H4 (cell line): ENCODE data around the gene ZNF432. TPM values are rescaled to one million over a fixed set of nuclear protein-coding genes. Genes with fewer than 3 reads are reported as not detected.
"Not testable (repeated sequence)": the region's sequence is repeated elsewhere in the genome, so short reads cannot be mapped to it uniquely, and the experiment has no call there.

Source experiments
- DNase-seq: peaks from one replicate; pipeline ENCODE4 v3.0.0-alpha.2; 2015; ENCODE audit warnings: low spot score
- total RNA-seq: library from RNA; depleted of rRNA; stranded (reverse); fragments of >200 nt; shearing (Covaris generic); gene quantifications from 2 replicates; pipeline ENCODE4 v1.2.3, GENCODE V29; 2014; rRNA removed

Gene ZNF432
- 6.2 and 7.6 TPM in 2 replicates for total RNA-seq

DNA sequence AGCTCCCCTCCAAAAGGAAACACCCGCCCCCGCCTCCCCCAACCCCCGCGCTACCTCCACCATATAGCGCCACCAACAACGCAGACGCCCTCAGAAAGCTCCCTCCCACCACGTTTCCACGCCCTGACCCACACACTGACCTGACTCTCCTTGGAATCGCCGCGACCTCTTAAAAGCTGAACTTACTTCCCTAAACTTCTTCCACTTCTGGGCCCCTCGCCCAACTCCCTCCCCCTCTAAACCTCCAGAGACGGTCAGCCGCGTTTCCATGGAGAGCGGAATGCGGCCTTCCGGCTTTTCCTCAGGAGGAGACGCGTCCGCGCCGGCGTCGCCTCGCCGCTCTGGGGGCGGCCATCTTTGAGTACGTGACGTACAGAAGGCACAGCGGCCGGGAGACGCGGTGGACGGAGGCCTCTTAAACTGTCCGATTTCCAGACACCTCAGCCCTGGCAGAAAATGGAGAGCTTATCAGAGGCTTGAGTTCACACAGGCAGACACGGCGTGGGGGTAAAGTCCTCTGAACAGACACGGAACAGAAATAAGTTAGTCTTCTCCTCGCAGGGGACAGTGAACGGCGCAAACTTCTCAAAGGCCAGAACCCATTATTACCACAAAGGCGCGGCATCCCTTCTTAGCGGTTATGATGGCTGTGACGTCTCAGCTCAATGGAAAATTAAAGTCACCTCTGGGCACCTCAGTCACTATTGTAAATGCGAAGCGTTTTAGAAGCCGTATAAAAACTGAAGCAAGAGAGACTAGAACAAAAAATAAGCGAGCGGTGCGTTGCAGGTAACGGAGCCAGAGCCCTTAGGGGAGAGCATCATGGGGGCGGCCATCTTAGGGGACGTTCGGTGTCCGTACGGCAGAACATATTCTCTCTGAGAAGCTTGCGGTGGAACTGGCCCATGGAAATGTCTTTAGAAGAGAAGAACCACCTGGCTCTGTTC is at the start of gene ZNF432:
Gene ZNF432 (minus strand): TSS at position 284 of the 947 bp plus-strand sequence. CDS start 1,970 bp downstream, outside the sequence.
- DNase-seq, result peak; percentile 98

DNA sequence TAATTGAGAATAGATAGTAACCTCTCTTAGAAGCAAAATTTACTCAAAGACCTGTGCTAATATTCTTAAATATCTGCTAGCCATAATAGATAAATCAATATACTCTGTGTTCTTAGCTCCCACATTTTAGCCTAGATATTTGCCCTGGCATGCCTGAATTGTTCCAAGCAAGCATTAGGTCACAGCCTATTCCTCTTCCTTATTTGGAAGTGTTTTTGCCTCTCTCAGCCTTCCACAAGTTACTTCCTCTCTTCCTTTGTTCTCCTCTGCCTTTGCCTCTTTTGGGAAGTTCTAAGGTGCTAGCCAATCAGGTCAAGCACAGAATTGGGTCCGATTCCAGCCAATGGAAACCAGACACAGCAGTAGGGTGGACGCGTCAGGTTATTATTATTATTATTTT is 47.8 kb upstream of the ZNF432 start:
- not testable (repeated sequence) for DNase-seq

DNA sequence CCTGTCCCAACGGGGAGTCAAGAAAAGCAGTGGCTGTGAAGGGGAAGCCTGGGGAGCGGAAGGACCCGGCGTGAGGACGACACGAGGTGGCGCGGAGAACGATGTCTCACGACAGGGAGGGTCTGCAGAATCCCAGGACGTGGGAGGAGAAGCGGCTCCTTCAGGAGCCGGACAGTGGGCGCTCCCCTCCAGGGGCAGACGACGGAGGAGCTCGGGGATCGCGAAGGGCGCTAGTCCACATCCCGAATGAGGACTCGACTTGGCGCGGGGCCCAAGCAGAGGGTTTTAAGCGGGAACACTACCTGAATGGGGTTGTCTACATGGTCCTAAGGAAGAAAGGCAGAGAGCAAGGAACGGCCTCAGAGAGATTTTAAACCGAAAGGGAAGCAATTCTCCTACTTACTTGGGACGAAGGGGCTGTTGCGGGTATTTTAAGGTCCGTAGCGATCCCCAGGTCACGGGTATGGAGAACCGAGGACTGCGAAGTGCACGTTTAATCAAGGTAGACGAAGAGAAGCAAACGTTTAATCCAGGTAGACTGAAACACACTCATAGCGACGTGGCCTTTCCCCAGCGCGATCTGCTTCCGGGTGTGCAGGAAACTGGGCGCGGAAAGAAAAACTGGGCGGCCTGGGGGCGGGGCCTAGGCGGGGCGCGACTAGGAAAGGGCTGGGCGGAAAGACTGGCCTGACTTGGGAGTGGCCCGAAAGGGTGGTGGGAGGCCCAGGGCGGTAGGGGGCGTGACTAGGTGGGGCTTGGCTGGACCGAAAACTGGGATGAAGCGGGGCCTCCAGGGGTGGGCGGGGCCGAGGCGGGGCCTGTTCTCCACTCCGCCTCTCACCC is 46.8 kb upstream of the ZNF432 start, which contains the start of gene ZNF841:
Gene ZNF841 (minus strand): TSS at position 594 of the 843 bp plus-strand sequence. CDS start 10,964 bp downstream, outside the sequence.
- DNase-seq, result peak; percentile 95

DNA sequence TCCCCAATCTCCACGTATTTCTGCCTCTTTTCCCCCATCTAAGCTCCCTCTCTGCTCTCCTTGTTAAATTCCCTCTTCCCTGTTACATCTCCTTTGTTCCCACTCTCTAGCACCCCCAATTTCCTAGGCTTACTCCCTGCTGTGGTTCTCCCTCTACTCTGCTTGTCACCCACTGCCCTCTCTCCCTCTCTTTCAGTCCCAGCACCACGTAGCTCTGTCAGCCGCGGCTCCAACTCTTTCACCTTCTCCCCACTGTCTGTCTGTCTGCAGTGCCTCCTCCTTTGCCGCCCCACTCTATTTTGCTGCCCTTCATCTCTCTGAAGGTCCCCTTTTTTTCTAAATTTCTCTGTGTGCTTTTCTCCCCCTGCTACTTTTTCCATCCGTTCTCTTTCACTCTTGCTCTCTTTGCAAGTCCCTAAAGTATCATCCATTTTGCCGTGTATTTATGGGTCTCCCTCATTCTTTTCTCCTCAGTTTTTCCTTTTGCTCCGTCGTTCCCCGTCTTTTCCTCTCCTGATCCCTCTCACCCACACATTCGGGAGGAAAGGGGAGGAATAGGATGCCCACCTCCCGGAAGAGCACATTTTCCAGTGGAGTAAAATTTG is 46.0 kb upstream of the ZNF432 start:
- no peak for DNase-seq

DNA sequence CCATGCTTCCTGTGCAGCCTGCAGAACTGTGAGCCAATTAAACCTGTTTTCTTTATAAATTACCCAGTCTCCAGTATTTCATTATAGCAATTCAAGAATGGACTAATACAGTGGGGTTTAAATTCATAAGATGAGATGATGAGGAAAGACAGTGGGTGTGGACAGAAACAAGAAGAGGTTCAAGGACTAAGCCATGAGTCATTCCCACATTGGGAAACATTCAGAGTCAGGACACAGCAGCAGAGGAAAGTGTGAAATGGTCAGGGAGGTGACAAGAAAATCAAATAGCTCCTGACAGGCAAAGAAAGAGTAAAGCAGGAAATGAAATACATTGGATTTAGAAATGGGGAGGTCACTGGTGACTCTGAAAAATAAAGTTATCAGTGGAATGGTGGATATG is 37.8 kb upstream of the ZNF432 start:
- DNase-seq, result no peak

DNA sequence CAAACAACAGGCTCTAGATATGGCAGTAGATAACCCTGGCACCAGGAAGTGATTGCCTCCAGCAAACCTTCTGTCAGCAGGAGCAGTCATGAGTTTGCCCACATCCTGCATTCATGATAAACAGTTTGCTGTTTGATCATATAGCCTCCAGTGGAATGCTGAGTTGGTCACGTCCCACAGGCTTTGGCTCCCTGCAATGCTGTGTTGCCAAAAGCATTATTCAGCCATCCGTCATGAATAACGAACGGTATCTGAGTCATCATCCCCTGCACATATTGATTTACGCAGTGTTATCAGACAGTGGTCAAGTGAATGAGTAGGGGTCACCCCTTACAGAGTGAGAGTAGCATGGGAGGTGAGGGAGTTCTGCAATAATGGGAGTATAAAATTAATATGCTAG is 21.9 kb upstream of the ZNF432 start:
- no peak for DNase-seq

DNA sequence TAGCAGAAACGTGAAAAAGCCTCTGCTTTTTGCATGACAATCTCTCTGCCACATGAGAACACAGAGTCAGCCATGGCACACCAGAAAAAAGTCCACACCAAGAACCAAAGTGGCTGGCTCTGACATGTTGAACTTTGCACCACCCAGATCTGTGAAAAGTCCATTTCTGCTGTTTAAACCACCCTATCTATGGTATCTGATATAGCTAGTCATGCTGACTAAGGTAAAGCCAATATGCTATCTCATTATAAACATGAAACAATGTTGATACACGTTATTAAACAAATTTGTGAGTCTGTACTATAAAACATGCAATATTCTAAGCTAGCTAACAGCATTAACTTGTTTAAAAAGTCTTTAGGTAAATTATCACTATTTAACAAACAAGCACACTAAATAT is 21.0 kb upstream of the ZNF432 start:
- DNase-seq, result no peak

DNA sequence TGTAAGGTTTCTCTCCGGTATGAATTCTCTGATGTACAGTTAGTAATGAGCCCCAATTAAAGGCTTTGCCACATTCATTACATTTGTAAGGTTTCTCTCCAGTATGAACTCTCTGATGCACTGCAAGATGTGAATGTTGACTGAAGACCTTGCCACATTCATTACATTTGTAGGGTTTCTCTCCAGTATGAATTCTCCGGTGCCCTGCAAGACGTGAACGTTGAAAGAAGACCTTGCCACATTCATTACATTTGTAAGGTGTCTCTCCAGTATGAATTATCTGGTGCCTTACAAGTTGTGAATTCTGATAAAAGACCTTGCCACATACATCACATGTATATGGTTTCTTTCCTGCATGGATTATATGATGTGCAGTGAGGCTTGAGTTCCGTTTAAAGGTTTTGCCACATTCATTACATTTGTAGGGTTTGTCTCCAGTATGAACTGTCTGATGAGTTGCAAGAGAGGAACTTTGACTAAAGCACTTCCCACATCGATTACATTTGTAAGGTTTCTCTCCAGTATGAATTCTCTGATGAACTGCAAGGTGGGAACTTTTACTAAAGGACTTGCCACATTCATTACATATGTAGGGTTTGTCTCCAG is 17.7 kb upstream of the ZNF432 start:
- no peak for DNase-seq

DNA sequence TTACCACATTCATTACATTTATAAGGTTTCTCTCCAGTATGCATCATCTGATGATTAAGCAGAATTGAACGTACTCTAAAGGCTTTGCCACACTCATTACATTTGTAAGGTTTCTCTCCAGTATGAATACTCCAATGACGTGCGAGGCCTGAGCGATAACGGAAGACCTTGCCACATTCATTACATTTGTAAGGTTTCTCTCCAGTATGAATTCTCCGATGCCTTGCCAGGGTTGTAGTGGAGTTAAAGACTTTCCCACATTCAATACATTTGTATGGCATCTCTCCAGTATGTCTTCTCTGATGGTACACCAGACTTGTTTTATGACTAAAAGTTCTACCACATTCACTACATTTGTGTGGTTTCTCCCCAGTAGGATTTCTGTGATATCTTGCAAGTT is 16.8 kb upstream of the ZNF432 start:
- DNase-seq, result no peak

DNA sequence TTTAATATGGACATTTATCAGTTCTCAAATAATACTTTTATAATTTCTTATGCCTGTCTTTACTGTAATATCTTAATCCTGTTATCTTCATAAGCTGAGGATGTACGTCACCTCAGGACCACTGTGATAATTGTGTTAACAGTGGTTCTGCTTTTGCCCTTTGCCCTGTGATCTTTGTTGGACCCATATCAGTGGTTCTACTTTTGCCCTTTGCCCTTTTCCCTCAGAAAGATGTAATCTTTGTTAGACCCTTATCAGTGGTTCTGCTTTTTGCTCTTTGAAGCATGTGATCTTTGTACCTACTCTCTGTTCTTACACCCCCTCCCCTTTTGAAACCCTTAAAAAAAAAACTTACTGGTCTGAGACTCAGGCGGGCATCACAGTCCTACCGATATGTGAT is 7.8 kb upstream of the ZNF432 start:
- not testable (repeated sequence) for DNase-seq

DNA sequence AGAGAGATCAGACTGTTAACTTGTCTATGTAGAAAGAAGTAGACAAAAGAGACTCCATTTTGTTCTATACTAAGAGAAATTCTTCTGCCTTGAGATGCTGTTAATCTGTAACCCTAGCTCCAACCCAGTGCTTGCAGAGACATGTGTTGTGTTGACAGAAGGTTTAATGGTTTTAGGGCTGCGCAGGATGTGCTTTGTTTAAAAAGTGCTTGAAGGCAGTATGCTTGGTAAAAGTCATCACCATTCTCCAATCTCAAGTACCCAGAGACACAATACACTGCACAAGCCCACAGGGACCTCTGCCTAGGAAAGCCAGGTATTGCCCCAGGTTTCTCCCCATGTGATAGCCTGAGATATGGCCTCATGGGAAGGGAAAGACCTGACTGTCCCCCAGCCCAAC is 3.1 kb upstream of the ZNF432 start:
- not testable (repeated sequence) for DNase-seq

DNA sequence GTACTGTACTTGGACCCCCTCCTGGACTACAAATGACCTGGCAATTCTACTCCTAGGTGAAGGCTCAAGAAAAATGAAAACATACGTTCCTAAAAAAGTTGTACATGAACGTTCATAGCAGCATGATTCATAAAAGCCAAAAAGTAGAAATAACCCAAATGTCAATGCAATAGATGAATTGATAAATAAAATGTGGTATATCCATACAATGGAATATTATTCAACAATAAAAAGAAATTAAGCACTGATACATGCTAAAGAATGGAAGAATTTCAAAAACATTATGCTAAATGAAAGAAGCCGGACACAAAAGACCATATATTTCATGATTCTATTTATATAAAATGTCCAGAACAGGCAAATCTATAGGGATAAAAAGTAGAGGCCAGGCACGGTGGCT is 9.5 kb downstream of the ZNF432 start:
- DNase-seq, result no peak

DNA sequence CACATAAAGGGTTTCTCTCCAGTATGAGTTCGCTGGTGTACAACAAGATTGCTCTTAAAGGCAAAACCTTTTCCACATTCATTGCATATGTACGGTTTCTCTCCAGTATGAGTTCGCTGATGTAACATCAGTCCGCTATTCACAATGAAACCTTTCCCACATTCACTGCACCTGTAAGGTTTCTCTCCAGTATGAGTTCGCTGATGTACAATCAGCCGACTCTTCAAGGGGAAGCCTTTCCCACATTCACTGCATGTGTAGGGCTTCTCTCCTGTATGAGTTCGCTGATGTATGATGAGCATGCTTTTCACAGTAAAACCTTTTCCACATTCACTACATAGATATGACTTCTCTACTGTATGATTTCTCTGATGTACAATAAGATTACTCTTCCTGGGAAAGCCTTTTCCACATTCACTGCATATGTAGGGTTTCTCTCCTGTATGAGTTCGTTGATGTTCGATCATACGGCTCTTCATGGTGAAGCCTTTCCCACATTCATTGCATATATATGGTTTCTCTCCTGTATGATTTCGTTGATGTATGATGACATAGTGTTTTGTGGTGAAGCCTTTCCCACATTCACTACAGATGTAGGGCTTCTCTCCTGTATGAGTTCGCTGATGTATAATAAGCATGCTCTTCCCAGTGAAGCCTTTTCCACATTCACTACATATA is 14.4 kb downstream of the ZNF432 start:
- DNase-seq, result peak; percentile 40

DNA sequence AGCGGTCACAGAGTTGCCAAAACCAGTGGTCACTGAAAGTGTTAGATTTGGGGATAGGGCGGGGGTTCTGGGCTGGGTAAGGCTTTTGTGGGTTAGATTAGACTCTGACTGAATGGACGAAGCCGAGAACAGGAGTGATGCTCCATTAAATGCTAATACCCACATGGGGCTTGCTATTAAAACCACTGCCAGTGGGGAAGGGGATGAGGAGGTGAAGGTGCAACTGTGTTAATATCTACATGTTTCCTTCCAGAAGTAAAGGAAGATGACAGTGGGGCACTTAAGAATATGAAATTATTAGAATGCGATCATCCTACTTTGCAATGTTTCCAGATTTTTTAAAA is 19.9 kb downstream of the ZNF432 start:
- DNase-seq, result no peak

DNA sequence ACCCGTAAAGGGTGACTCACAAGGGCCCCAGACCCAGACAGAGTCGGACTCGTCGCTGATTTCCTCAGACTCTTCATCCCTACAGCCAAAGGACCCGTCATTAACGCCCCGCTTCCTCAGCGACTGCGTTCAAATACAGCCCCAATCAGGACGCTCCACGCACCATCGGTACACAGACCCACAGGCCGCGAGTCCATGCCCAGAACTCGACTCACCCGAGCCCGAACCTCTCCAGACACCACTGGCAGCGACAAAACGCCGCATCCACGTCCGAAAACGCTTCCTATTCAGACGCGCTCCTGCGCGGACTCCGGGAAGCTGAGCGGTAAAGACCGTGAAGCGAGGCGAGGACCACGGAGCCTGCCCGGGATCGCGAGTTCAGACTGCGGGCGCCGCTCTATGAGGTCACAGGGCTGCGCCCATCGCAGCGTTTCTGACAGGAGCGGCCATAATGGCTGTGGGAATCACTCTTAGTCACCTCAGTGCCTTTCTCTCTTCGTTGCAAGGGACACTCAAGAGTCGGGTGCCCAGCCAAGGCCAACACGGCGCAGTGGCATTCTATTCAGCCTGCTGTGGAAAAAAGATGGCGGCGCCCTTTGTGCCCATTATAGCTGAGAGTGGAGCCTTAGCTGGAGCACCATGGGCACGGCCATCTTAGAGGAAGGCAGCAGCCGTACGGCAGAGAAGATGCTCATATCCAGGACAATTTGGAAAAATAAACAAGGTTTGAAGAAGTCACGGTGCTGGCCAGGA is 20.4 kb downstream of the ZNF432 start, which contains the start of gene ZNF614:
Gene ZNF614 (minus strand): TSS at position 353 of the 753 bp plus-strand sequence. CDS start 2,634 bp downstream, outside the sequence.
- DNase-seq, result peak; percentile 94

DNA sequence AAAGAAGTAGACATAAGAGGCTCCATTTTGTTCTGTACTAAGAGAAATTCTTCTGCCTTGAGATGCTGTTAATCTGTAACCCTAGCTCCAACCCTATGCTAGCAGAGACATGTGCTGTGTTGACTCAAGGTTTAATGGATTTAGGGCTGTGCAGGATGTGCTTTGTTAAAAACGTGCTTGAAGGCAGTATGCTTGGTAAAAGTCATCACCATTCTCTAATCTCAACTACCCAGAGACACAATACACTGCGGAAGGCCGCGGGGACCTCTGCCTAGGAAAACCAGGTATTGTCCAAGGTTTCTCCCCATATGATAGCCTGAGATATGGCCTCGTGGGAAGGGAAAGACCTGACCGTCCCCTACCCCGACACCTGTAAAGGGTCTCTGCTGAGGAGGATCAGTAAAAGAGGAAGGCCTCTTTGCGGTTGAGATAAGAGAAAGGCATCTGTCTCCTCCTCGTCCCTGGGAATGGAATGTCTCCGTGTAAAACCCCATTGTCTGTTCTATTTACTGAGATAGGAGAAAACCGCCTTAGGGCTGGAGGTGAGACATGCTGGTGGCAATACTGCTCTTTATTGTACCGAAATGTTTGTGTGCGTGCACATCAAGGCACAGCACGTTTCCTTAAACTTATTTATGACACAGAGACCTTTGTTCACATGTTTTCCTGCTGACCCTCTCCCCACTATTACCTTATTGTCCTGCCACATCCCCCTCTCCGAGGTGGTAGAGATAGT is 22.2 kb downstream of the ZNF432 start:
- DNase-seq, result not testable (repeated sequence)

DNA sequence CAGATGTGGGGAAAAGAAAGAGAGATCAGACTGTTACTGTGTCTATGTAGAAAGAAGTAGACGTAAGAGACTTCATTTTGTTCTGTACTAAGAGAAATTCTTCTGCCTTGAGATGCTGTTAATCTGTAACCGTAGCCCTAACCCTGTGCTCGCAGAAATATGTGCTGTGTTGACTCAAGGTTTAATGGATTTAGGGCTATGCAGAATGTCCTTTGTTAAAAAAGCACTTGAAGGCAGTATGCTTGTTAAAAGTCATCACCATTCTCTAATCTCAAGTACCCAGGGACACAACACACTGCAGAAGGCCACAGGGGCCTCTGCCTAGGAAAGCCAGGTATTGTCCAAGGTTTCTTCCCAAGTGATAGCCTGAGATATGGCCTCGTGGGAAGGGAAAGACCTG is 24.2 kb downstream of the ZNF432 start:
- DNase-seq, result not testable (repeated sequence)

DNA sequence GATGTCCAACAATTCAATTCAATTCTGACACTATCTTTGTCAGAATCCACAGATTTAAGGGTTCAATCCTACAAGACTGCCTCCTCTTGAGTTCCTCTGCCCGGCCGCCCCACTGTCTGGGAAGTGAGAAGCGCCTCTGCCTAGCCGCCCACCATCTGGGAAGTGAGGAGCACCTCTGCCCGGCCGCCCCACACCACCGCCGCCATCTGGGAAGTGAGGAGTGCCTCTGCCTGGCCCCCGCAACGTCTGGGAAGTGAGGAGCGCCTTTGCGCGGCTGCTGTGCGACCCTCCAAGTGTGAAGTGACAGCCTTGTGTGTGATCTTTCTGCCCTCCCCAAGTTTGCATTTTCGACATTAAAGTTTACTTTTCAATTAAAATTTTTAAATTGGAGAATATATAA is 26.4 kb downstream of the ZNF432 start:
- DNase-seq, result no peak

DNA sequence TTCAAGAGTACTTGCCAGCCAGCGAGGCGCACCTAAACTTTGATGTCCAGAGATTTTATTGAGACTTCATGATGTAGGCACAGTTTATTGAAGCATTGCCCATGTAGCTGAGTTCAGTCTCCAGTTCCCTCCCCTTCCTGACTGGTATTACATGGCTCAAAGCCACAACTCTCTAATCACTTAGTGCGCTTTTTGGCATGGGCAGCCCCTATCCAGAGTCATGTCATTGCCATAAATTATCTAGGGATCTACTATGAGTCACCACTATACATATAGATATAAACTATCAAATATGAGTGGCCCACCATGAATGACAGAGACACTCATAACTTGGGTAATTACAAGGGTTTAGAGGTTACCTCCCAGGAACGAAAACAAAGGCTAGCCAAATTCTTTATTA is 28.1 kb downstream of the ZNF432 start:
- DNase-seq, result no peak
